ENCODE measurements around the gene LRRC34. TPM values are rescaled to one million over a fixed set of nuclear protein-coding genes. Genes with fewer than 3 reads are reported as not detected.

Gene LRRC34
- total RNA-seq, 1 experiment from 2014 or later: not detected

DNA sequence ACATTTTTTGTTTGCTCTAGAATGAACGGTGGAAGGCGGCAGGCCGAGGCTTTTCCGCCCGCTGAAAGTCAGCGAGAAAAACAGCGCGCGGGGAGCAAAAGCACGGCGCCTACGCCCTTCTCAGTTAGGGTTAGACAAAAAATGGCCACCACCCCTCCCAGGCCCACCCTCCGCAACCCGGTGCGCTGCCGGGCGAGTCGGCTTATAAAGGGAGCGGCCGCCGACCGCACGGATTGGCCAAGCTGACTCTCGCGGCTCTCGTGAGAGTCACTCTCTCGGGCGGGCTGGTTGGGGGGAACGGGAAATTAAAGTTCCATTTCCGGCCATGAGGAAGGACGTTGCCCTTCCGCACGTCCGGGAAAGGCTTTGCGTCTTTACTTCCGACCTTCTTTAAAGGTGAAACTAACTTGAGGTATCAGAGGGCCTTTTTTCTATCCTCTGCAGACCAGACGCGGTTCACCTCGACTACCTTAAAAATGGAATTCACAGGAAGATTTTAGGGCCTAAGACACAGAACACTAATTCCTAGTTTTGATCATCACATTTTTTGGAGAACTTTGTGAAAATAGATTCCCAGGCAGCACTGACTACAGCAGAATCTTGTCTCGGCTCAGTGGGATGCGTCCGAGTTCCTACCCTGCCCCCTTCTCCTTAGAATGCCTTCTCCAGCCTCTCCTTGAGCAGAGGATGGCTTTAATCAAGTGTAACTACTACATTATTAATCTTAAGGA, 47.7 kb downstream of the LRRC34 start, which contains the start of gene TERC:
Gene TERC, minus strand, starts transcription at position 179 of the 731 bp plus-strand sequence.
- peak; percentile 91 for DNase-seq (ENCODE audit: low read depth)

DNA sequence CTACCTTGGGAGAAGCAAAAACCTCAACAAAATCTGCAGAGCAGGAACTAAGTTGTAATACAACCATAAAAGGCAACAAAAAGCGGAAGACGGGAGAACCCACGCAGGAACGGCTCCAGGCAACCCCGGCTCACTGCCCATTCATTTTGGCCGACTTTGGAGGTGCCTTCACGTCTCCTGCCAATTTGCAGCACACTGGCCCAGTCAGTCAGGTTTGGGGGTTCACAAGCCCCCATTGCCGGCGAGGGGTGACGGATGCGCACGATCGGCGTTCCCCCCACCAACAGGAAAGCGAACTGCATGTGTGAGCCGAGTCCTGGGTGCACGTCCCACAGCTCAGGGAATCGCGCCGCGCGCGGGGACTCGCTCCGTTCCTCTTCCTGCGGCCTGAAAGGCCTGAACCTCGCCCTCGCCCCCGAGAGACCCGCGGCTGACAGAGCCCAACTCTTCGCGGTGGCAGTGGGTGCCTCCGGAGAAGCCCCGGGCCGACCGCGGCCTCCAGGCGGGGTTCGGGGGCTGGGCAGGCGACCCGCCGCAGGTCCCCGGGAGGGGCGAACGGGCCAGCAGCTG, 48.3 kb downstream of the LRRC34 start:
- peak; percentile 43 for DNase-seq (ENCODE audit: low read depth)

DNA sequence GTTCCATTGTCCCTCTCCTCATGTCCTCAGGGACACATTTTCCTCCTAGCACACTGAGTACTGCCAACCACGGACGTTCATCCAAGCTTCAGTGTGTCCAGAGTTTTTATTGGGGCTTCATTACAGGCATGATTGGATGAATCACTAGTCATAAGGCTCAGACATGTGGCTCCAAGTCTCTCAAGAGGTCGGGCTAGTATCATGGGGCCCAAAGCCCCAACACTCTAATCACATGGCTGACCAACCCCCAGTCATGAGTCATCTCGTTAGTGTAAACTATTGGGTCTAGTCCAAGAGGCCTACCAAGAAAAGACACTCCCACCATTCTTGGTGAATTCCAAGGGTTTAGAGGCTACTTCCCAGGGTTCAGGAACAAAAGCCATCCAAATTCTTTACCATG, 52.2 kb downstream of the LRRC34 start:
- DNase-seq (ENCODE audit: low read depth): peak; percentile 92

DNA sequence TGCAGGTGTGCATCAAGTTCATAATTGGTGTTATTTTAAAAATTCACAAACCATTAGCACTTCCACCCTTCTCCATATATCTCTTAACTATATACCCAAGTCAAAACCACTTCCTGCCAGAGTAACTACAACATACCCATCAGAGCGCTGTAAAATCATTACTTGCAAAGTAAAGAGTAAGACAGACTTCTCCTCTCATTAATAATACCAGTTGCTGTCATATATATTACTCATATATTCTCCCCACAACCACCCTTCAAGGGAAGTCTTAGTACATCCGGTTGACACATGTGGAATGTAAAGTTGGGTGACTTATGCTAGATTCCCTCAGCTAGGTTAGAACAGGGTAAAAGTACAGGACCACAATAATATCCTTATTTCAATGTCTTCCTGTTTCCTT, 53.4 kb downstream of the LRRC34 start:
- DNase-seq (ENCODE audit: low read depth): peak; percentile 94

DNA sequence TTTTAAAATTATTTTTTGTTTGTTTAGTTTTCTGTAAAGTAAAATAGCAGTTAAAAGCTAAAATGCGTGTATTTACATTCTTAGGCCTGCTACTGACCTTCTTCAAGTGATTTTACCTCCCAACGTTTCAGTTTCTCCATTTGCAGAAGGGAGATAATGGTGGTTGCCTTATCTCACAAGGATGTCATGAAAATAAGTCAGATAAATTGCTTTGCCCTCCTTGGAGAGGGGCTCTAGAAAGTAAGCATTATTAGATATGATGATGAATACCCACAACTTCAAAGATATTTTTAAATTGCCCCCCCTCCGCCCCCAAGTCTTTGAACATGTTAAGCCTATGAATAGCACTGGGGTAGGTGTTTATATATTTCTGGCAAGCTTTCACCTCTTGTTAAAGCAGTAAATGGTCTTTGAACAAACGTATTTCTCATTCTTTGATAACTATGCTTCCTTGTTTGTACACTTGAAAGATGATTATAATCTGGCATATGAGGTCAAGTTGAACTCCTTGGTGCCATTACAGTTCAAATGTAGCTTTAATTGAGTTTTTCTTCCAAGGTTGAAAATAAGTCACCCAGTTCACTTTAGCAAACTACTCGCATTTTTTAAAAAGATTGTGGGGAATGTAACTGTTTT, 54.2 kb downstream of the LRRC34 start:
- DNase-seq (ENCODE audit: low read depth): no peak

DNA sequence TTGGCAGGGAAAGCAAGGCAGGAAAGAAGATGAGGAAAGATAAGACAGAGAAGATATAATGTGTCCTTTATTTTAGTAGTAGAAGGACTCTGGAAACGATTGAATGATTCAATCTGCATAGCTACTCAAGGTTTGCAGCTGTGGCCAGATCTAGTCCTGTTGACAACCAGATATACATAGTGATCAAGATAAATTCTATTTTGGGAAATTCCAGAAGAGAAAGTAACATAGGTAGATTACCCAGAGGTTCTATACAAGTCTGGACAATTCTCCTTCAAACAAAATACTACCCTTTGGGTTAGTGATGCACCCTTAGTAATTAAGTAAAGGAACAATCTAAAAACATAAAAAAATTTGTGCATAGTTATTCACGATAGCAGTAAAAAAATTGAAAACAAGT, 57.2 kb downstream of the LRRC34 start:
- no peak for DNase-seq (ENCODE audit: low read depth)

DNA sequence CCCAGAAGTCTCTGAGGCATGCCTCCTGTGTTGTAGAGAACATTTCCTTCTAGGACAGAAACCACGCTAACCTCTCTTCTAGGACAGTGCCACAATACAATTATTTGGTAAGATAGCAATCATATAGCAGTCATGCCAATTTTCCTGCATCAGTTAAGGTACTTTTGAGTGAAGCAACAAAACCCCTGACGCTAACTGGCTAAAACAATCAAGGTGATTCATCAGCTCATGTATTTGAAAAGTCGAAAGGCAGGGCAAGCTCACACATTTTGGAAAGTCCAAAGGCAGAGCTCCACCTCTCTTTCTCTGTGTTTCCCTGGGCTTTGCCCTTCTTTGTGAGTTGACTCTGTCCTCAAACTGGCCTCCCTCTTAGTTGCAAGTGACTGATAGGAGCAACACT, 58.0 kb downstream of the LRRC34 start:
- DNase-seq (ENCODE audit: low read depth): no peak

DNA sequence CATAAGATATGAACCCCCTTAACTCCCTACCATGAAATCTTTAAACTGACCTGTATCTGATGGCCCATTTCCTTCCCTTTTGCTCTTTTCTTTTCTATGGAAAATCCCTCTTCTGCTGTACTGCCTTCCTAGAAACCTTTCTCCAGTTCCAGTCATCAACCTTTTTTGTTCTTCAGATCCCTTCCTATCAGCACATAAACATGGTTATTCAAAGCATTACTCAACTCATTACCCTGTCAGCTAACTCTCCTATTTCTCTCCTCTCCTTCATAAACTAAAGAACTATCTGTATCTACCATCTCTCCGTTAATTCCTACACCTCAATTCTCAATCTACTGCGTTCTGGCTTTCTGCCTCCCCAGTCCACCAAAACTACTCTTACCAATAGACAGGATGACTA, 60.8 kb downstream of the LRRC34 start:
- DNase-seq (ENCODE audit: low read depth): no peak

DNA sequence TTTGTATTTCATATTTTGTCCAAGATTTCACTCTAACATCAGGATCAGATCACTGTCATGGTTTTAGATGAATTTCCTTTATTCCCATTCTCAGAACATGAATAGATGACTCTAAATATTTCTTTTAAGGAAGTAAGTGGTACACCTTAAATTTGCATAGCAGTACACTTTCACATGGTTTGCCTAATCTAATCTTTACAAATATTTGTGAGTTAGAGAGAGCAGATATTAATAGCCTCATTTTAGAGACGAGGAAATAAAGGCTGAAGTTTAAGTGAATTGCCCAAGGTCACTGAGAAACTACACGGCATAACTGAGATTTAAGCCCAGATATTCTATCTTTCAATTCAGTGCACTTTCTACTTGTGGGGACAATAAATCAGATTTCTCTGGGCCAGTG, 62.0 kb downstream of the LRRC34 start:
- DNase-seq (ENCODE audit: low read depth): no peak

DNA sequence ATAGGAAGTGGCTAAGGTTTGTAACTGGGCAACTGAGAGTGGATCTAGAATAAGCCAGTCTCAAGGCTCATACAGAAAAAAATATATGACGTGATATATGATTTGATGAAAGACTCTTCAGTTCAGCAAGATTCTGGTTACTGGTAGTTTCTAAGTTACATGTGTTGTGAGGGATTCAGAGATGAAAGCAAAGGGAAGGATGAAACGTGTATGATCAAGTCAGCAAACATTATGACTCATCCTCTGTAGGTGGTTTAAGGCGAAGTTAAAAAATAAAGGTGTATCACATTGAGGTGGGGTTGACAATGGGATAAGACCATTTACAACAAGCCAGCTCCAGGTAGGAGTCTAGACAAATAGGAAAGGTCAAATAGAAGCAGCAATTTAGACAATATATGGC, 64.0 kb downstream of the LRRC34 start:
- peak; percentile 39 for DNase-seq (ENCODE audit: low read depth)

DNA sequence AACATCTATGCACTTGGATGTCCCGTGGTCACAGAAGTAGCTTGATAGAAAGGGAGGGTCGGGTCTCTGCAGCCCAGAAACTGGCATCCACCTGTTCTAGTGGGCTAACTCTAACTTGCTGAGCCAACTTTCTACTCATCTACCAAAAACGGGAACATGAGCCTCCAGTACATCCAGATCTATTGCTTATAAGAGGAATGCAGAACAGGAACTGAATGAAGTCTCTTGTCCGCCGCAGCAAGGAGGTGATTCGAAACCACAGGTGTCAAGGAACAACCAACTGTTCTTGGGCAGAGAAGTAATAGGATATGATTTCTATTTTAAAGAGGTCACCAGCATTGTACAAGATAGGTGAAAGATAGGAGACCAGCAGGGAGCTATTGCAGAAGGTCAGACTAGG, 65.8 kb downstream of the LRRC34 start:
- no peak for DNase-seq (ENCODE audit: low read depth)

DNA sequence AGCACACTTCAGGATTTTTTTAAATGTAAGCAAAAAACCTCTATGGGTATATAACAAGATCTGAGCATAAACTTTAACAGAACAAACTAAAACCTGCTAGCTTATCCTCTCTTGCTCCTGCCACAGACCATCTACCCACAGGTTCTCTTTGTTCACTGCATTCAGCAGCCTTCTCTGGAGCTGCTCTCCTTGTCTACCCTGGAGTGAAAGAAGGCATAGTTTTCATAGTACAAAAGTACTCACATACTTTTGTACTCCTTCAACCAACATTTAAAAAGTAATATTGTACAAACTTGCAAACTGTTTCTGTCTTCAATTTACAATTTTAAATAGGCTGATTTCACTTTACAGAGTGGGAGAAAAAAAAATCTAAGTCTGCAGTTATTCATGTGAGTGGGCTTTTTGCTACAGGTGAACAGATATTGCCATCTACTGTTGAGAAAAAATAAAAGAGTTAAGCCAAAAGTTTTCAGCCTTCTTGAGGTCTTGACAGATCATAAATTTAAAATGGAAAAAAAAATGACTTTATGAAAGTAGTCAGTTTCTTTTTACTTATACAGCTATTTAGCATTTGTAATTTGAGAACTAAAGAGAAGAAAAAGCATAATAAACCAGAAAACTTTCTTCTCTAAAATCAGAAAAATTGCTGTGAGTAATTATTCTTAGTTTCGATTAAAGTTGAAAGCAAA, 68.2 kb downstream of the LRRC34 start:
- DNase-seq (ENCODE audit: low read depth): peak; percentile 59

Other genes starting within 250 kb of the LRRC34 start
- gene MECOM, start 149.2 kb downstream of the LRRC34 start, total RNA-seq (2014; rRNA removed; shearing (Covaris generic)): 5.3 and 10.9 TPM in 2 replicates
- 52.4 and 143 TPM in 2 replicates for gene TERC, start 47.8 kb downstream of the LRRC34 start, total RNA-seq (2014; rRNA removed; shearing (Covaris generic))
- gene ACTRT3, start 43.3 kb downstream of the LRRC34 start, total RNA-seq (2014; rRNA removed; shearing (Covaris generic)): not detected in 2 replicates
- 23.1 and 23.6 TPM in 2 replicates for gene MYNN, start 39.5 kb downstream of the LRRC34 start, total RNA-seq (2014; rRNA removed; shearing (Covaris generic))
- gene LRRIQ4, start within 50 bp of the LRRC34 start, total RNA-seq (2014; rRNA removed; shearing (Covaris generic)): not detected in 2 replicates
- gene LRRC31, start 57.0 kb upstream of the LRRC34 start, total RNA-seq (2014; rRNA removed; shearing (Covaris generic)): not detected in 2 replicates
- gene SAMD7, start 98.7 kb upstream of the LRRC34 start, total RNA-seq (2014; rRNA removed; shearing (Covaris generic)): not detected in 2 replicates
- 36.3 and 42.9 TPM in 2 replicates for gene SEC62, start 153.9 kb upstream of the LRRC34 start, total RNA-seq (2014; rRNA removed; shearing (Covaris generic))
- 2.8 and 4.2 TPM in 2 replicates for gene GPR160, start 225.1 kb upstream of the LRRC34 start, total RNA-seq (2014; rRNA removed; shearing (Covaris generic))